ENCODE measurements around the gene ANKRD66. TPM values are rescaled to one million over a fixed set of nuclear protein-coding genes. Genes with fewer than 3 reads are reported as not detected.

ANKRD66 gene
- total RNA-seq, 1 donor from 2014 or later: not detected

GRCh38 chr6:46788791-46789190, 42.1 kb downstream of the ANKRD66 start:
- Histone ChIP-seq H3K36me3 (ENCODE audit: control insufficient read depth, insufficient read depth, low read length) (no peaks in the 10 kb centered on the region), H3K4me3 (ENCODE audit: low read depth, low read length) (no peak overlapping the region), H3K27me3 (ENCODE audit: control insufficient read depth, insufficient read depth, low read length) (no peaks in the 10 kb centered on the region)
- DNase-seq (ENCODE audit: low read depth): no peak
- no peak for TF ChIP-seq CTCF (IDR thresholded peaks at IDR 0.05; ENCODE audit: insufficient read depth, low read length, poor library complexity, severe bottlenecking)

- no peak for DNase-seq (ENCODE audit: low read depth)
- no peak for TF ChIP-seq CTCF (IDR thresholded peaks at IDR 0.05; ENCODE audit: insufficient read depth, low read length, poor library complexity, severe bottlenecking)
- Histone ChIP-seq H3K4me3 (ENCODE audit: low read depth, low read length) (no peak overlapping the region), H3K36me3 (ENCODE audit: control insufficient read depth, insufficient read depth, low read length) (no peaks in the 10 kb centered on the region), H3K27me3 (ENCODE audit: control insufficient read depth, insufficient read depth, low read length) (no peaks in the 10 kb centered on the region)
These were observed 43.0 kb downstream of the ANKRD66 start for GRCh38 chr6:46789434-46790354.

GRCh38 chr6:46790355-46790874, 43.7 kb downstream of the ANKRD66 start:
- H3K27me3 ChIP-seq (ENCODE audit: control insufficient read depth, insufficient read depth, low read length): no peaks in the 10 kb centered on the region
- H3K36me3 ChIP-seq (ENCODE audit: control insufficient read depth, insufficient read depth, low read length): no peaks in the 10 kb centered on the region
- TF ChIP-seq CTCF (IDR thresholded peaks at IDR 0.05; ENCODE audit: insufficient read depth, low read length, poor library complexity, severe bottlenecking): no peak
- no peak overlapping the region for H3K4me3 ChIP-seq (ENCODE audit: low read depth, low read length)
- no peak for DNase-seq (ENCODE audit: low read depth)

GRCh38 chr6:46792635-46793034, 45.9 kb downstream of the ANKRD66 start:
- no peak for DNase-seq (ENCODE audit: low read depth)
- Histone ChIP-seq H3K4me3 (ENCODE audit: low read depth, low read length) (no peak overlapping the region), H3K27me3 (ENCODE audit: control insufficient read depth, insufficient read depth, low read length) (no peaks in the 10 kb centered on the region), H3K36me3 (ENCODE audit: control insufficient read depth, insufficient read depth, low read length) (no peaks in the 10 kb centered on the region)
- no peak for TF ChIP-seq CTCF (IDR thresholded peaks at IDR 0.05; ENCODE audit: insufficient read depth, low read length, poor library complexity, severe bottlenecking)

- DNase-seq (ENCODE audit: low read depth): no peak
- Histone ChIP-seq H3K36me3 (ENCODE audit: control insufficient read depth, insufficient read depth, low read length) (no peaks in the 10 kb centered on the region), H3K27me3 (ENCODE audit: control insufficient read depth, insufficient read depth, low read length) (no peaks in the 10 kb centered on the region), H3K4me3 (ENCODE audit: low read depth, low read length) (no peak within 1 kb of the TSS)
- TF ChIP-seq CTCF (IDR thresholded peaks at IDR 0.05; ENCODE audit: insufficient read depth, low read length, poor library complexity, severe bottlenecking): no peak
These were observed 46.4 kb downstream of the ANKRD66 start, which contains the start of gene MEP1A for GRCh38 chr6:46793138-46793537. Gene MEP1A (plus strand): TSS chr6:46793389. CDS start chr6:46793399, 10 bp downstream.

Data from kidney epithelial cell (primary cell).